ENCODE data around the gene CD300H.
"Not testable (repeated sequence)": the region's sequence is repeated elsewhere in the genome, so short reads cannot be mapped to it uniquely, and the experiment has no call there.

Gene CD300H

DNA sequence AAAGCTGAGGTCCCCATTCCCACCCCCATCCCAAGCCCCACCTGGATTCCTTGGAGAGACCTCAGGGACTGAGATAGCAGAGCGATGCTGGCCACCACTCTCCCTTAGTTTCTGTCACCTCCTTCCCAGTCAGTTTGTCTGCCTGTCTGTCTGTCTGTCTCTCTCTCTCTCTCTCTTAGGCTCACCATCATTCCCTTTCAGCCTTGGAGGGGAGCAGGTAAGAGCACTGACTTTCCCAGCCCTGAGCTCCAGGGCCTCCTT is 41.9 kb downstream of the CD300H start:
- no peak for DNase-seq

DNA sequence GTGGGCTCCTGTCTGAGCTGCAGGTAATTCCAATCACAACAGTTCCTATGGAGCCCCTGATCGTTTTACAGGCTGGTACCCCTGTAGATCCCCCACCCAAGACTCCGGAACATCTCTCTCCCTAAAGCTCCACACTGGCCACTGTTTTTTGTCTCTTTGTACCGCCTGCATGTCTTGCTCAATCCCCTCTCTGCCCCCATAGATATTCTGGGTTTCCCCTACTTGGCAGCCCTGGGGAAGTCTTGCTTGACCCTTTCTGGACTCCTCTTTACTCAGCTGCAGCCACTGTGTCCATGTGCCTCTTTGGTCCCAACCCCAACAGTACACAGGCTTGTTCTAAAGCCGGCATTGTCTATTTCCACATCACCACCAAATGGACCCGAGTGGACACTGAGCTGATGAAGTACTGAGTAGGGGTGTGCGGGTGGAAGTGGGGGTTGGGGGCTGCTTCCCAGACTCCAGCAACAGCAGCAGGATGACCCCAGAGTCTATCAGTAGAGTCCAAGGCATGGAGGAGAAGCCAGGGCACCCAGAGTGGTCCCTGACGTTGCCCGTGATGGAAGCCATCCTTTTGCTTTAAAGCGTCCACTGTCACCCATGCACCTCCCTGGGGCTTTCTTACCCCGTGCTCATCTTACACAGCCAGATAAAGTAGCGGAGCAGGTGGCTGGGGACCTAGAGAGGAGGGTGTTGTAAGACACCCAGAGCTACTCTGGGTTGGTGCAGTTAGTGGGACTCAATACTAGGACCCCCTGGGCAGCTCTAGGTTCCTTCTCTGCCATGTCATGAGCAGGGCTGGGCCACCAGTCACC is 42.5 kb downstream of the CD300H start:
- no peak for DNase-seq

GRCh38 chr17:74523308-74523707 is 44.0 kb downstream of the CD300H start:
- DNase-seq, result no peak

- no peak for DNase-seq
Observed at GRCh38 chr17:74522381-74523105, 44.8 kb downstream of the CD300H start.

DNA sequence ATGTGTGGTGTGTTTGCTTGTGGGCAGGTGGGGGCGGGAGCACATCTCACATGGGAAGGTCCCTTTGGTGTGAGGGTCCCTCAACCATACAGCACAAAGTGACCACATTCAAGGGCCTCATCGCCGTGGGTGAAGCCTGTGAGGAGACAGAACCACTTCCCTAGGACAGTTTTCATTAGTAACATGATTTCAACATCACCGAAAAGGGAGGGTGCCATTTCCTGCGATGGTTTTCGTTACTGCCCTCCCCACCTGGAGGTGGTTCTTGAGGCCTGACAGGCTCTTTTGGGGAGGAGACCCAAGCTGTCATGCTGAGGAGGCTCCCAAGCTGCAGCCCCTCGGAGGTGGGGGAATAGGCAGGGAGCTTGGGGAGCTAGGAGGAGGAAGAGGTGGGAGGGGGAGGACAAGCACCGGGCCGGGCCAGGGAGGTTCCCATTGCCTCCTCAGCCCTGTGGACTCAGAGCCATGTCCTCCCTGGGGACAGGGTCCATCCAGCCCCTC is 45.6 kb downstream of the CD300H start:
- DNase-seq, result no peak

- DNase-seq, result no peak
Observed at GRCh38 chr17:74520790-74521480, 46.4 kb downstream of the CD300H start.

DNA sequence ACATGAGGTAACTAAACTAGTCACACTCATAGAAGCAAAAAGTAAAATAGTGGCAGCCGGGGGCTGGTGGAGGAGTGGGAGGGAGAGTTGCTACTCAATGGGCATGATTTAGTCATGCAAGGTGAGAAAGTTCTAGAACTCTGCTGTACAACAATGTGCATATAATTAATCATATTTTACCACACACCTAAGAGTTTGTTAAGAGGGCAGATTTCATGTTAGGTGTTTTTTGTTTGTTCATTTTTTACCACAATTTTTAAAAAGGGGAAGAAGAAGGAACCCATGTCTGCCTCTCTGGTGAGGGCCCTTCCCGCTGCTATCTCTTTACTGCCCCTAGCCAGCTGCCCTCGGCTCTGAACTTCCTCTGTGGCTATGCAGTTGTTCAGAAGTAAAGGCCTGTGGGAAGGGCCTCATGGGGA is 47.3 kb downstream of the CD300H start:
- no peak for DNase-seq

GRCh38 chr17:74518413-74518981 is 48.8 kb downstream of the CD300H start:
- DNase-seq, result not testable (repeated sequence)

- no peak for DNase-seq
Observed at GRCh38 chr17:74516561-74517328, 50.6 kb downstream of the CD300H start.

DNA sequence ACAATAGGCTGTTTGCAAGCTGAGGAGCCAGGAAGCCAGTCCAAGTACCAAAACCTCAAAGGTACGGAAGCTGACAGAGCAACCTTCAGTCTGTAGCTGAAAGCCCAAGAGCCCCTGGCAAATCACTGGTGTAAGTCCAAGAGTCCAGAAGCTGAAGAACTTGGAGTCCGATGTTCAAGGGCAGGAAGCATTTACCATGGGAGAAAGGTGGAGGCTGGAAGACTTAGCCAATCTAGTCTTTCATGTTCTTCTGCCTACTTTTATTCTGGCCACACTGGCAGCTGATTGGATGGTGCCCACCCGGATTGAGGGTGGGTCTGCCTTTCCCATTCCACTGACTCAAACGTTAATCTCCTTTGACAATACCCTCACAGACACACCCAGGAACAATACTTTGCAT is 51.4 kb downstream of the CD300H start:
- no peak for DNase-seq

GRCh38 chr17:74514632-74515334 is 52.5 kb downstream of the CD300H start:
- DNase-seq, result no peak

- DNase-seq, result no peak
Observed at GRCh38 chr17:74513987-74514631, 53.2 kb downstream of the CD300H start.

DNA sequence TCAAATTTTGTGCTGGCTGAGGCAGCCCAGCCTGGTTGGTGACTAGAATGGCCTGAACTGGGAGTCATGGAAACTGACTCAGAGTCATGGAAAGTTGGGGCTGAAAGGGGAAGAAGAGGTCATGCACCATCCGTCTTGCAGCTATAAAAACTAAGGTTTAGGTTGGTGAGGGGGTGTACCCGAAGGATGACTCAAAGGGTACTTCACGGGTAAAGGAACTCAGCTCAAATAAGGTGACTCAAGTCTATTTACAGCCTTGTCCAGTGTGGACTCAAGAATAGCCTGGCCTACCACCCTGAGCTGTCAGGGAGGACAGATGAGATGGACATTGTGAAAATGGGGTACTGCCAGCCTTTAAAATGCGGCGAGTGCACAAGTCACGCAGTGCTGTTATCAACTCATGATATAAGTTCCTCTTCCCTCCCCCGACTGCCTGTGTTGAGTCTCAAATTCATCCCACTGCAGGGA is 54.7 kb downstream of the CD300H start:
- no peak for DNase-seq

DNA sequence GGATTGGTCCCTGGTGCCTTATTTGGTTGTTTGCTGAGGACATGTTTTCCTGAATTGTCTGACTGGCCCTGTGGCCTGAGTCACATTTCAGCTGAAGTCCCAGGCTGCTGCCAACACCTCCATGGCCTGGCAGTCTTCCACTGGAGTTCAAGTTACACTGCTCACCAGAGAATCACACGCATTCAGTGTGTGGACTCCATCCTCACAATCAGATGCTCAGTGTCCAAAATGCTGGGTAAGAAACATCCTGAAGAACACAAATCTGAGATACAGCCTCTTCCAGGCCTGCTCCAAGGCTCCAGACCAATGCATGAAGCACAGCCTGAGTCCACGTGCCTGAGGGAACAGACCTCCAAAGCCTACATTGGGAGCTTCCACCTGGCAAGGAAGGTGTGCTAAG is 55.3 kb downstream of the CD300H start:
- DNase-seq, result no peak

Data from activated naive CD4-positive, alpha-beta T cell treated with anti-CD3 and anti-CD28 coated beads, Interleukin-2, amount 50 U/mL, for 16 hours (primary cell).